HepG2 (cell line): ENCODE measurements around the gene DEFB112. TPM values are rescaled to one million over a fixed set of nuclear protein-coding genes. Genes with fewer than 3 reads are reported as not detected.

ENCODE experiments used
- AKNA ChIP-seq: sonication (generic); formaldehyde crosslinking; IDR thresholded peaks from 2 replicates; pipeline ENCODE4 v1.4.0; 2020; ENCODE audit warnings: missing genetic modification reagents, borderline replicate concordance
- CCDC6 ChIP-seq: sonication (generic); formaldehyde crosslinking; IDR thresholded peaks from 2 replicates; pipeline ENCODE4 v1.8.1; 2022; ENCODE audit warnings: mild to moderate bottlenecking, missing genetic modification reagents, moderate library complexity
- EHMT2 ChIP-seq: fragments of 200-600 bp; sonication (generic); IDR thresholded peaks from 2 replicates; pipeline ENCODE4 v1.7.0; 2017; ENCODE audit warnings: antibody characterized with exemption, low read depth, low read length, borderline replicate concordance
- ELK4 ChIP-seq: sonication (generic); formaldehyde crosslinking; IDR thresholded peaks from 2 replicates; pipeline ENCODE4 v1.9.0; 2021; ENCODE audit warnings: missing genetic modification reagents, borderline replicate concordance
- GFI1 ChIP-seq: sonication (generic); formaldehyde crosslinking; IDR thresholded peaks from 2 replicates; pipeline ENCODE4 v1.5.0; 2020; ENCODE audit warnings: missing genetic modification reagents, mild to moderate bottlenecking, borderline replicate concordance
- HOXD1 ChIP-seq: sonication (generic); formaldehyde crosslinking; IDR thresholded peaks from 2 replicates; pipeline ENCODE4 v1.5.0; 2020; ENCODE audit warnings: missing genetic modification reagents
- IKZF5 ChIP-seq: IDR thresholded peaks from 2 replicates; pipeline ENCODE4 v1.6.1; 2018; ENCODE audit warnings: missing genetic modification reagents, mild to moderate bottlenecking, missing compliant biosample characterization
- ISL2 ChIP-seq: sonication (generic); formaldehyde crosslinking; IDR thresholded peaks from 2 replicates; pipeline ENCODE4 v1.5.0; 2020; ENCODE audit warnings: missing genetic modification reagents
- KAT2B ChIP-seq: fragments of 150-350 bp; IDR thresholded peaks from 2 replicates; pipeline ENCODE4 v1.6.1; 2014; ENCODE audit warnings: low read depth, low read length, borderline replicate concordance
- KAT8 ChIP-seq: IDR thresholded peaks from 2 replicates; pipeline ENCODE4 v1.6.1; 2016; ENCODE audit warnings: missing genetic modification reagents, missing compliant biosample characterization
- KLF9 ChIP-seq: IDR thresholded peaks from 2 replicates; pipeline ENCODE4 v1.6.1; 2016; ENCODE audit warnings: low read depth
- MAFK ChIP-seq, 2 experiments: IDR thresholded peaks in 1 of 2; conservative IDR thresholded peaks in 1 of 2; 2 replicates each; pipeline ENCODE4 v1.6.1; 2011; ENCODE audit warnings: improper control_type of control experiment in 2 of 2, low read length in 2 of 2
- RXRB ChIP-seq: IDR thresholded peaks from 2 replicates; pipeline ENCODE4 v1.6.1; 2016; ENCODE audit warnings: borderline replicate concordance, missing genetic modification reagents, missing compliant biosample characterization
- ZNF512 ChIP-seq: sonication (generic); formaldehyde crosslinking; IDR thresholded peaks from 2 replicates; pipeline ENCODE4 v1.4.0; 2020; ENCODE audit warnings: mild to moderate bottlenecking, missing genetic modification reagents
- ZNF576 ChIP-seq: sonication (generic); formaldehyde crosslinking; IDR thresholded peaks from 2 replicates; pipeline ENCODE4 v1.4.0; 2020; ENCODE audit warnings: mild to moderate bottlenecking, missing genetic modification reagents
- ZNF678 ChIP-seq: sonication (generic); formaldehyde crosslinking; IDR thresholded peaks from 2 replicates; pipeline ENCODE4 v1.4.0; 2020; ENCODE audit warnings: mild to moderate bottlenecking, missing genetic modification reagents
- ZNF687 ChIP-seq: sonication (generic); formaldehyde crosslinking; IDR thresholded peaks from 2 replicates; pipeline ENCODE4 v1.5.1; 2020; ENCODE audit warnings: mild to moderate bottlenecking, missing genetic modification reagents, moderate library complexity
- polyA plus RNA-seq, 8 experiments: library from polyadenylated mRNA; depleted of rRNA in 3 of 8; stranded (reverse) in 7 of 8; unstranded in 1 of 8; fragments of >200 nt; fragmentation: Illumina TruSeq in 4 of 8; extraction: Trizol in 4 of 8; gene quantifications; 2 replicates each; pipeline versions ENCODE4 v1.2.1 to v1.2.3, GENCODE V29; 2011 to 2016; ENCODE audit warnings: low read depth in 4 of 8, missing spikeins in 1 of 8, mixed read lengths in 1 of 8; ENCODE audit not compliant: insufficient read depth in 1 of 8
- total RNA-seq, 5 experiments: library from RNA; depleted of rRNA; stranded (reverse); fragments of >200 nt; fragmentation: Illumina TruSeq; extraction: Trizol; gene quantifications; 2 replicates each; pipeline ENCODE4 v1.2.3, GENCODE V29; 2016; ENCODE audit warnings: low read depth in 1 of 5

The DEFB112 gene
- total and polyA plus RNA-seq, 2 of the 13 experiments (the other 11 are each of a cell fraction or from before 2014, with no cell fraction given): not detected

- no peak for TF ChIP-seq ZNF512 (CRISPR knock-in tag)
- no peak for TF ChIP-seq CCDC6 (CRISPR knock-in tag)
- 0 out of 2 replicates have a peak, but pooled peaks have one; percentile 32 for TF ChIP-seq EHMT2
- TF ChIP-seq IKZF5: no peak
- TF ChIP-seq ISL2 (CRISPR knock-in tag): peak; percentile 87
- no peak for TF ChIP-seq KAT2B
- no peak for TF ChIP-seq KAT8 (CRISPR knock-in tag)
- TF ChIP-seq HOXD1 (CRISPR knock-in tag): no peak
- no peak for TF ChIP-seq ZNF678 (CRISPR knock-in tag)
- TF ChIP-seq ZNF576 (CRISPR knock-in tag): no peak
- no peak for TF ChIP-seq ZNF687 (CRISPR knock-in tag)
- TF ChIP-seq KLF9 (CRISPR knock-in tag): no peak
- peak; percentile 67 for TF ChIP-seq RXRB
- TF ChIP-seq ELK4 (CRISPR knock-in tag): no peak
- peak; percentile 34; the same call in 1 of the 2 replicates for TF ChIP-seq GFI1
- TF ChIP-seq MAFK (conservative IDR thresholded peaks at IDR 0.05 in 1 of 2, IDR thresholded peaks at IDR 0.05 in 1 of 2; ENCODE audit: low read length in 2 of 2): 0 out of 4 replicates have a peak, but pooled peaks of 1 of the 2 experiments have one; percentile 0
- TF ChIP-seq AKNA (CRISPR knock-in tag): no peak
Measured at GRCh38 chr6:50093938-50094272, 44.2 kb upstream of the DEFB112 start (continued).
